Right lobe of liver (tissue), 6 donors: Measurements from ENCODE around the gene C1QL2. TPM values are rescaled to one million over a fixed set of nuclear protein-coding genes. Genes with fewer than 3 reads are reported as not detected.

Source experiments
- ATAC-seq, 4 donors: fragments of 200-7000 bp; cut with Tn5 transposase; one replicate each; pipeline ENCODE4 v1.9.1; 2020; ENCODE audit warnings: mild to moderate bottlenecking in 4 of 4, moderate library complexity in 4 of 4
- DNase-seq, 3 donors: peaks; one replicate each; pipeline ENCODE4 v3.0.0-alpha.2; 2020
- H3K27ac ChIP-seq, 3 donors: fragments of 200-600 bp; one replicate each; pipeline ENCODE4 v1.8.0; 2022
- H3K27me3 ChIP-seq, 2 donors: fragments of 200-600 bp; one replicate each; pipeline ENCODE4 v1.8.0; 2022
- H3K36me3 ChIP-seq, 4 donors: fragments of 200-600 bp; sonication (generic) in 1 of 4; one replicate each; pipeline versions ENCODE4 v1.5.1 to v1.8.0; 2017 to 2022; ENCODE audit warnings: control low read depth in 1 of 4
- H3K4me1 ChIP-seq, 4 donors: fragments of 200-600 bp; sonication (generic) in 1 of 4; one replicate each; pipeline versions ENCODE4 v1.5.1 to v1.8.0; 2017 to 2022; ENCODE audit warnings: control low read depth in 1 of 4
- H3K4me3 ChIP-seq, 3 donors: fragments of 200-600 bp; one replicate each; pipeline ENCODE4 v1.8.0; 2022
- H3K9me3 ChIP-seq, 4 donors: fragments of 200-600 bp; sonication (generic) in 1 of 4; one replicate each; pipeline versions ENCODE4 v1.5.1 to v1.8.0; 2017 to 2022; ENCODE audit warnings: control low read depth in 1 of 4
- POLR2A ChIP-seq: fragments of 450-650 bp; IDR thresholded peaks from one replicate; pipeline ENCODE4 v1.6.1; 2017; ENCODE audit warnings: antibody characterized with exemption, mild to moderate bottlenecking
- WGBS: methylation state at CpG from one replicate; pipeline ENCODE4 v1.1.6; 2018; ENCODE audit warnings: low coverage, low lambda C conversion rate; ENCODE audit not compliant: insufficient coverage; ENCODE audit errors: missing lambda C conversion rate; 5-methylcytosine and 5-hydroxymethylcytosine counted together
- intact Hi-C, 2 donors: fragments of 100-400 bp; cut with DNase I; formaldehyde crosslinking; loops; one replicate each; pipeline versions ENCODE4 v1.11.2 to v1.14.1; 2022
- total RNA-seq, 6 experiments: library from RNA; depleted of rRNA in 2 of 6; stranded (reverse); fragments of >200 nt in 2 of 6; fragmentation: NEBNext Ultra II Directional in 3 of 6; extraction: Animal tissue kit (Norgen Biotek cat#: 25700) in 3 of 6; gene quantifications; one replicate each; pipeline versions ENCODE4 v1.1.0 to v1.2.4, GENCODE V29; 2016 to 2023
- TF ChIP-seq, protein P1 (sequence below), 4 donors: fragments of 200-600 bp in 3 of 4; fragments of 450-650 bp in 1 of 4; IDR thresholded peaks; one replicate each; pipeline versions ENCODE4 v1.5.1 to v1.8.0; 2016 to 2022; ENCODE audit warnings: antibody characterized with exemption in 4 of 4, mild to moderate bottlenecking in 2 of 4
- donor health status: DM: no; HTN: yes; CAD: no.
- donor health status: DM: no; HTN: no; CAD: no.
- donor health status: DM: no; HTN: no; CAD: no.
- donor health status: DM: no; HTN: yes; CAD: no.
- donor health status: DM: no; HTN: yes; CAD: no.

Gene C1QL2
- total RNA-seq, 6 experiments from 2014 or later = not detected

DNA sequence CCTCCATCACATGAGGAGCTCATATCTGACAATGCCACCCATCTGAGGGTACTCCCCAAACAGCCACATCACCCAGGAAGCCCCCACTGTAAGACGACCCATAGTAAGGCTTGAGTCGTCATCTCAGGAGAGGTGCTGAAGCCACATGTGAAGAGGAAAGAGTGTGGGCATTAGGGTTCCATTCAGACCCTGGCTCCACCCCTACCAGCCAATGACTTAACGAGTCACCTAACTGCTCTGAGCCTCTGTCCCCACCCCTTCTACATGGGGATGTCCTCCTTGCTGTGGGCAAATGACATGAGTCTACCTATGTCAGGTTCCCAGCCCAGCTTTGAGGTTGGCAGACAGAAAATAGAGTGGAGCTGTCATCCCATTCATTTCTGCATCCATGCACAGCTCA is 46.3 kb downstream of the C1QL2 start:
- H3K27me3 ChIP-seq = no peaks in the 10 kb centered on the region
- DNase-seq = no peak
- no peak overlapping the region for H3K27ac ChIP-seq
- no peak overlapping the region for H3K4me3 ChIP-seq
- no peaks in the 10 kb centered on the region for H3K9me3 ChIP-seq
- no peaks in the 10 kb centered on the region for H3K4me1 ChIP-seq
- H3K36me3 ChIP-seq = no peaks in the 10 kb centered on the region
- ATAC-seq = no peak
- TF ChIP-seq POLR2A = no peak
- TF ChIP-seq, protein P1, sequence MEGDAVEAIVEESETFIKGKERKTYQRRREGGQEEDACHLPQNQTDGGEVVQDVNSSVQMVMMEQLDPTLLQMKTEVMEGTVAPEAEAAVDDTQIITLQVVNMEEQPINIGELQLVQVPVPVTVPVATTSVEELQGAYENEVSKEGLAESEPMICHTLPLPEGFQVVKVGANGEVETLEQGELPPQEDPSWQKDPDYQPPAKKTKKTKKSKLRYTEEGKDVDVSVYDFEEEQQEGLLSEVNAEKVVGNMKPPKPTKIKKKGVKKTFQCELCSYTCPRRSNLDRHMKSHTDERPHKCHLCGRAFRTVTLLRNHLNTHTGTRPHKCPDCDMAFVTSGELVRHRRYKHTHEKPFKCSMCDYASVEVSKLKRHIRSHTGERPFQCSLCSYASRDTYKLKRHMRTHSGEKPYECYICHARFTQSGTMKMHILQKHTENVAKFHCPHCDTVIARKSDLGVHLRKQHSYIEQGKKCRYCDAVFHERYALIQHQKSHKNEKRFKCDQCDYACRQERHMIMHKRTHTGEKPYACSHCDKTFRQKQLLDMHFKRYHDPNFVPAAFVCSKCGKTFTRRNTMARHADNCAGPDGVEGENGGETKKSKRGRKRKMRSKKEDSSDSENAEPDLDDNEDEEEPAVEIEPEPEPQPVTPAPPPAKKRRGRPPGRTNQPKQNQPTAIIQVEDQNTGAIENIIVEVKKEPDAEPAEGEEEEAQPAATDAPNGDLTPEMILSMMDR (IDR thresholded peaks at IDR 0.05) = no peak
- 23% methylated on average over 2 of the region's 3 CpGs for WGBS
- intact Hi-C loops = no loop called here

DNA sequence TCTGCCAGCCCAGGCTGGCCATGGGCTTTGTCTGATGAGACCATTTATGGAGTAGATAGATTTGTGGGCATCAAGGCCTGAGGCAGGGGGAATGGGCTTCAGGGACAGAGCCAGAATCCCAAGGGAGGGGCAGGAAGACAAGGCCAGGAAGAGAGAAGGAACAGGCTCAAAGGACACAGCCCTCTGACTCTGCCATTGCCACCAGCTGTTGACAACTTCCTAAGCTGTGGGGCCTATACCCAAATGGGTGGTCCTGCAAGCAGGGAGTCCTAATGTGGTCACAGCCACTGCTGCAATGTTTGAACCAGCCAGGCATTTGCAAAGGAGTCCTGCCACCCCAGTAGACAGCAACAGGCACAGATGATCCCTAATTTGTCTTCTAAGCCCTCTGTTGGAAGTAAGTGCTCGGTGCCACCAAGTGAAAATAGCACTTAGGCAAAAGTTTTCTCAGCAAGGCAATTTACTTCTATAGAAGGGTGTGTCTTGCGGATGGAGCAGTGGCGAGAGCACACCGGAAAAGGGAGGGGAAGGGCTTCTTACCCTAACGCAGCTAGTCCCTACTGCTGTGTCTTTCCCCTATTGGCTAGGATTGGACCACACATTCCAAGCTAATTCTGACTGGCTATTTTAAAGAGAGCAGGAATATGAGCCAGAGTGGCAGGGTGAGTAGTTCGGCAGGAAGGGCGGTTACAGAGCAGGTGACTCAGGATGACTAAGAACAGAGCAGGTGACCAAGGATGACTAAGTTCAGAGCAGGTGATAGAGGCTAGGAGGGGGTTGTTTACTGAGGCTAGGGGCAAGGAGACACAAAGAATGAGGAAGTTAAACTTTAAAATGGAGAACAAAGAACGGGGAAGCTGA is 47.2 kb downstream of the C1QL2 start:
- Histone ChIP-seq H3K4me3 (no peak overlapping the region), H3K36me3 (no peaks in the 10 kb centered on the region), H3K4me1 (no peaks in the 10 kb centered on the region), H3K9me3 (no peaks in the 10 kb centered on the region), H3K27ac (no peak overlapping the region), H3K27me3 (no peaks in the 10 kb centered on the region)
- DNase-seq (no peak), ATAC-seq (no peak)
- 49% methylated on average over 7 of the region's 8 CpGs for WGBS
- TF ChIP-seq, protein P1 (IDR thresholded peaks at IDR 0.05) = no peak
- TF ChIP-seq POLR2A = no peak
- intact Hi-C loops = no loop called here

GRCh38 chr2:119109866-119110265 is 48.7 kb downstream of the C1QL2 start:
- intact Hi-C loops = no loop called here
- WGBS = 37% methylated on average over 2 of the region's 3 CpGs
- H3K27ac ChIP-seq = no peak overlapping the region
- no peaks in the 10 kb centered on the region for H3K4me1 ChIP-seq
- ATAC-seq (no peak), DNase-seq (no peak)
- no peak for TF ChIP-seq POLR2A
- TF ChIP-seq, protein P1 (IDR thresholded peaks at IDR 0.05) = no peak
- H3K36me3 ChIP-seq = no peaks in the 10 kb centered on the region
- no peaks in the 10 kb centered on the region for H3K27me3 ChIP-seq
- H3K9me3 ChIP-seq = no peaks in the 10 kb centered on the region
- H3K4me3 ChIP-seq = no peak overlapping the region

- ATAC-seq = no peak
- Histone ChIP-seq H3K27ac (no peak overlapping the region), H3K4me1 (no peaks in the 10 kb centered on the region), H3K4me3 (no peak overlapping the region), H3K9me3 (no peaks in the 10 kb centered on the region), H3K27me3 (no peaks in the 10 kb centered on the region), H3K36me3 (no peaks in the 10 kb centered on the region)
- no peak for TF ChIP-seq POLR2A
- TF ChIP-seq, protein P1 (IDR thresholded peaks at IDR 0.05) = no peak
- intact Hi-C loops = no loop called here
- no peak for DNase-seq
- 14% methylated on average over 1 of the region's 3 CpGs for WGBS
Measured at GRCh38 chr2:119108186-119108585, 50.4 kb downstream of the C1QL2 start.
